ENCODE data around the gene CDH4.

Gene CDH4

DNA sequence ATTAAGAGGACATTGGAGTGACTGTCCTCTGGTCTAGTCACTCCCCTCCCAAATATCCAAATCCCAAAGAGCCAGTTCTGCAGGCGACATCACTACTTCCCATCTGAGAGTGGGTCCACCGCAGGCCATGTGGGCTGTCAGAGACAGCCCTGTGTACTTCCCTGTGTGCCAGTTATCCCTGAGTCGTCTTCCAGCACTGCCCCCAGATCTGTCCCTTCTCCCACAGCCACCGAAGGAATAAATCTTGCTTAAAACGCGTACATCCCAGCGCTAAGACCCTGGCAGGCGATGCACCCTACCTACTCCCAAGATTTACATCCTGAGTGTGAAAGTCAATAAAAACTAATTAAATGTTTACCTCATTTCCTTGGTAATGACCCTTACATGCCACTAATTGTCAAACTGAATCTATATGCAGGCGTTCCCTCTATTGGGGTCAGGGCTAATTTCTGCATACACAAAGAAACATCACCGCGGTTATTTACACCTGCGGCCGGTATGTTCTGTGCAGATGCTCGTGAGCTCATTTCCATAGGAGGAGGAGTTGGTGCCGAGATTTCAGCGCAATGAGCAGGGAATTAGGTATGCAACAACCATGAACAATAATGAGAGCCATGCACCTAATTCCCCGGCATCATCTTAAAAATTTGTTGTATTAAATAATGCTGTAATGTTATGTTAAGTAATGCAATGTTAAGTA lies 31.3 kb upstream of the CDH4 start:
- no peak overlapping the region for H3K23ac ChIP-seq (ENCODE audit: low read length)
- H4K91ac ChIP-seq (ENCODE audit: low read depth, low read length) = no peak overlapping the region
- H2AK5ac ChIP-seq (ENCODE audit: low read length) = no peak overlapping the region
- no peak for DNase-seq
- no peaks in the 10 kb centered on the region for H3K79me1 ChIP-seq (ENCODE audit: low read length)
- no peak overlapping the region for H3K14ac ChIP-seq (ENCODE audit: low read length)
- H4K8ac ChIP-seq (ENCODE audit: low read depth, low read length) = no peak overlapping the region
- H3K18ac ChIP-seq (ENCODE audit: low read length) = no peak overlapping the region
- no CpG with 5 or more reads among the region's 17 CpGs for WGBS (ENCODE audit: extremely low coverage, insufficient coverage, insufficient read length)
- no peak overlapping the region for H2BK5ac ChIP-seq (ENCODE audit: low read depth, low read length, poor library complexity)
- no peaks in the 10 kb centered on the region for H3K4me1 ChIP-seq (ENCODE audit: control insufficient read depth in 1 of 2, insufficient read depth in 2 of 2, low read length in 2 of 2)
- H3K36me3 ChIP-seq (ENCODE audit: control insufficient read depth in 1 of 2, insufficient read depth in 2 of 2, low read length in 2 of 2) = no peaks in the 10 kb centered on the region
- H3K79me2 ChIP-seq (ENCODE audit: control insufficient read depth, insufficient read depth, low read length, poor library complexity) = no peaks in the 10 kb centered on the region
- no peaks in the 10 kb centered on the region for H3K27me3 ChIP-seq (ENCODE audit: insufficient read depth, low read length)
- no peak overlapping the region for H4K12ac ChIP-seq (ENCODE audit: low read depth, low read length)
- no peak overlapping the region for H3K4me2 ChIP-seq (ENCODE audit: low read length)
- no peak overlapping the region for H3K4ac ChIP-seq (ENCODE audit: low read depth, low read length)
- H3K9ac ChIP-seq (ENCODE audit: low read length) = no peak overlapping the region
- H2BK12ac ChIP-seq (ENCODE audit: low read length) = no peak overlapping the region
- H2AFZ ChIP-seq (ENCODE audit: insufficient read depth, low read length, poor library complexity) = no peak overlapping the region
- H2BK120ac ChIP-seq (ENCODE audit: insufficient read depth, low read length, poor library complexity) = no peak overlapping the region
- H3K27ac ChIP-seq (ENCODE audit: low read depth, low read length) = no peak overlapping the region
- no peak overlapping the region for H3K4me3 ChIP-seq (ENCODE audit: low read depth, low read length)
- H3K9me3 ChIP-seq (ENCODE audit: insufficient read depth, low read depth, low read length) = peaks cover 13% of the 10 kb centered on the region

DNA sequence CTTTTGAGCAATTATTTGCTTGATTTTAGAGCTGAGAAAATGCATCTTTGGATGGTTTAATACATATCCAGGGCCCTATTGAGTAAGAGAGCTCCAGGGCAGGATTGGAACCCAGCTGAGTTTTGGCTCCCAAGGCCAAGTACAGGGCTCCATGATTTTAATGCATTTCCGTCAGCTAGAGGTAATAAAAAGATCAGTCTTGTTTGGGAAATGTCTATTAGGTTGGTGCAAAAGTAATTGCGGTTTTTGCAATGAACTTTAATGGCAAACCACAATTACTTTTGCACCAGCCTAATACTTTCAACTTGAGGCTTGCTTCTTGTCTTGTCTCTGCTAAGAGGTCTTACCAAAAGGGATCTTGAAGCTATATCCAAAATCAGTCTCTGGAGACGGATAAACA lies 29.4 kb upstream of the CDH4 start:
- Histone ChIP-seq H2BK120ac (ENCODE audit: insufficient read depth, low read length, poor library complexity) (no peak overlapping the region), H3K79me1 (ENCODE audit: low read length) (no peaks in the 10 kb centered on the region), H4K12ac (ENCODE audit: low read depth, low read length) (no peak overlapping the region), H4K91ac (ENCODE audit: low read depth, low read length) (no peak overlapping the region), H2AFZ (ENCODE audit: insufficient read depth, low read length, poor library complexity) (no peak overlapping the region), H3K27ac (ENCODE audit: low read depth, low read length) (no peak overlapping the region), H2AK5ac (ENCODE audit: low read length) (no peak overlapping the region), H3K9ac (ENCODE audit: low read length) (no peak overlapping the region), H3K23ac (ENCODE audit: low read length) (no peak overlapping the region), H4K8ac (ENCODE audit: low read depth, low read length) (no peak overlapping the region), H3K14ac (ENCODE audit: low read length) (no peak overlapping the region), H3K27me3 (ENCODE audit: insufficient read depth, low read length) (no peaks in the 10 kb centered on the region), H3K18ac (ENCODE audit: low read length) (no peak overlapping the region), H2BK5ac (ENCODE audit: low read depth, low read length, poor library complexity) (no peak overlapping the region), H3K4me3 (ENCODE audit: low read depth, low read length) (no peak overlapping the region), H3K36me3 (ENCODE audit: control insufficient read depth in 1 of 2, insufficient read depth in 2 of 2, low read length in 2 of 2) (no peaks in the 10 kb centered on the region), H2BK12ac (ENCODE audit: low read length) (no peak overlapping the region), H3K9me3 (ENCODE audit: insufficient read depth, low read depth, low read length) (peaks cover 10% of the 10 kb centered on the region), H3K4me2 (ENCODE audit: low read length) (no peak overlapping the region), H3K4me1 (ENCODE audit: control insufficient read depth in 1 of 2, insufficient read depth in 2 of 2, low read length in 2 of 2) (no peaks in the 10 kb centered on the region), H3K79me2 (ENCODE audit: control insufficient read depth, insufficient read depth, low read length, poor library complexity) (no peaks in the 10 kb centered on the region), H3K4ac (ENCODE audit: low read depth, low read length) (no peak overlapping the region)
- no CpG with 5 or more reads among the region's 3 CpGs for WGBS (ENCODE audit: extremely low coverage, insufficient coverage, insufficient read length)
- DNase-seq = no peak

DNA sequence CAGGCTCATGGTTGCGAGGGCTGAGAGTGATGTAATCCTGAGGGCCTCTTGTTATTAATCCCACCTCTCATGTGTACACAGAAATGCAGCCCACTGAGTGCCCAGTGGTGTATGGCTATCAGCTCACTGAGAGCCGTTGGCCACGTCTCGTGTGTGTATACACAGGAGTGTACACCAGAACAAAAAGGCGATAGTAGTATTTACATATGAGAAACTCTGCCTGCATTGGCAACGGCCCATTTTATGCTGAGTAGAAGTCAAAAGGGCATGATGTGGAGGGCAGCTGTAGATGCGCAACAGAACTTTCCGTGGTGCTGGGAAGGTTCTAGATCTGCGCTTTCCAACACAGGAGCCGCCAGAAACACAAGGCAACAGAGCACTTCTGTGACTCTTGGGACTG lies 28.9 kb upstream of the CDH4 start:
- no peak overlapping the region for H3K4me2 ChIP-seq (ENCODE audit: low read length)
- no peaks in the 10 kb centered on the region for H3K36me3 ChIP-seq (ENCODE audit: control insufficient read depth in 1 of 2, insufficient read depth in 2 of 2, low read length in 2 of 2)
- H3K23ac ChIP-seq (ENCODE audit: low read length) = no peak overlapping the region
- H3K79me1 ChIP-seq (ENCODE audit: low read length) = no peaks in the 10 kb centered on the region
- no peaks in the 10 kb centered on the region for H3K27me3 ChIP-seq (ENCODE audit: insufficient read depth, low read length)
- WGBS (ENCODE audit: extremely low coverage, insufficient coverage, insufficient read length) = no CpG with 5 or more reads among the region's 10 CpGs
- no peak overlapping the region for H4K12ac ChIP-seq (ENCODE audit: low read depth, low read length)
- H3K9me3 ChIP-seq (ENCODE audit: insufficient read depth, low read depth, low read length) = peaks cover 8% of the 10 kb centered on the region
- H3K9ac ChIP-seq (ENCODE audit: low read length) = no peak overlapping the region
- H3K4me1 ChIP-seq (ENCODE audit: control insufficient read depth in 1 of 2, insufficient read depth in 2 of 2, low read length in 2 of 2) = no peaks in the 10 kb centered on the region
- no peak overlapping the region for H4K91ac ChIP-seq (ENCODE audit: low read depth, low read length)
- H2BK5ac ChIP-seq (ENCODE audit: low read depth, low read length, poor library complexity) = no peak overlapping the region
- no peak overlapping the region for H2BK120ac ChIP-seq (ENCODE audit: insufficient read depth, low read length, poor library complexity)
- no peaks in the 10 kb centered on the region for H3K79me2 ChIP-seq (ENCODE audit: control insufficient read depth, insufficient read depth, low read length, poor library complexity)
- H3K18ac ChIP-seq (ENCODE audit: low read length) = no peak overlapping the region
- no peak for DNase-seq
- no peak overlapping the region for H2BK12ac ChIP-seq (ENCODE audit: low read length)
- no peak overlapping the region for H3K4ac ChIP-seq (ENCODE audit: low read depth, low read length)
- no peak overlapping the region for H2AK5ac ChIP-seq (ENCODE audit: low read length)
- no peak overlapping the region for H4K8ac ChIP-seq (ENCODE audit: low read depth, low read length)
- H3K4me3 ChIP-seq (ENCODE audit: low read depth, low read length) = no peak overlapping the region
- no peak overlapping the region for H3K27ac ChIP-seq (ENCODE audit: low read depth, low read length)
- H2AFZ ChIP-seq (ENCODE audit: insufficient read depth, low read length, poor library complexity) = no peak overlapping the region
- H3K14ac ChIP-seq (ENCODE audit: low read length) = no peak overlapping the region

DNA sequence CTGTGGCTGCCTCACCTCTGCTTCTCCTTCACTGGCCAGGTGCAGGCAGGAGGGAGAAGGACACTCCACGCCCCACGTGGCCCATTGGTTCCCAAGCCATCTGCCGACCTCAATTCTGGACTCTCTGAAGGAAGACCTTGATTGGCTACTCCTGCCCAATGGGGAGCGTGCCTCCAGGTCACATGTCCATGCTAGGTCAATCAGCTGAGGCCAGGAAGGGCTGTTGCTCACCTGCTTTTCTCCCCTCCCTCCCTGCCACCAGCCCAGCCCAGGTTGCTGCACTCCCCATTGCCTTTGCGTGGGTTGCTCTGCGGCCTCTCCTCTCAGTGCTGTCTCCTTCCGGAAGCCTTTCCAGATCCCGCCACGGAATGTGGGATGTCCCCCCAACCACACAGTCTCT lies 21.9 kb upstream of the CDH4 start:
- no peaks in the 10 kb centered on the region for H3K27me3 ChIP-seq (ENCODE audit: insufficient read depth, low read length)
- no peak overlapping the region for H2AK5ac ChIP-seq (ENCODE audit: low read length)
- no peak overlapping the region for H3K14ac ChIP-seq (ENCODE audit: low read length)
- WGBS (ENCODE audit: extremely low coverage, insufficient coverage, insufficient read length) = no CpG with 5 or more reads among the region's 9 CpGs
- no peak overlapping the region for H3K4me3 ChIP-seq (ENCODE audit: low read depth, low read length)
- H3K36me3 ChIP-seq (ENCODE audit: control insufficient read depth in 1 of 2, insufficient read depth in 2 of 2, low read length in 2 of 2) = no peaks in the 10 kb centered on the region
- peaks cover 7% of the 10 kb centered on the region for H3K9me3 ChIP-seq (ENCODE audit: insufficient read depth, low read depth, low read length)
- H4K91ac ChIP-seq (ENCODE audit: low read depth, low read length) = no peak overlapping the region
- no peak overlapping the region for H3K4ac ChIP-seq (ENCODE audit: low read depth, low read length)
- H4K12ac ChIP-seq (ENCODE audit: low read depth, low read length) = no peak overlapping the region
- no peak overlapping the region for H3K27ac ChIP-seq (ENCODE audit: low read depth, low read length)
- no peak for DNase-seq
- H2BK12ac ChIP-seq (ENCODE audit: low read length) = no peak overlapping the region
- no peak overlapping the region for H3K23ac ChIP-seq (ENCODE audit: low read length)
- no peaks in the 10 kb centered on the region for H3K79me1 ChIP-seq (ENCODE audit: low read length)
- no peaks in the 10 kb centered on the region for H3K79me2 ChIP-seq (ENCODE audit: control insufficient read depth, insufficient read depth, low read length, poor library complexity)
- no peak overlapping the region for H2AFZ ChIP-seq (ENCODE audit: insufficient read depth, low read length, poor library complexity)
- H3K18ac ChIP-seq (ENCODE audit: low read length) = no peak overlapping the region
- no peak overlapping the region for H3K4me2 ChIP-seq (ENCODE audit: low read length)
- no peaks in the 10 kb centered on the region for H3K4me1 ChIP-seq (ENCODE audit: control insufficient read depth in 1 of 2, insufficient read depth in 2 of 2, low read length in 2 of 2)
- H2BK120ac ChIP-seq (ENCODE audit: insufficient read depth, low read length, poor library complexity) = no peak overlapping the region
- H2BK5ac ChIP-seq (ENCODE audit: low read depth, low read length, poor library complexity) = no peak overlapping the region
- H4K8ac ChIP-seq (ENCODE audit: low read depth, low read length) = no peak overlapping the region
- H3K9ac ChIP-seq (ENCODE audit: low read length) = no peak overlapping the region
